ENCODE data around the gene RABEPK.
"Not testable (repeated sequence)": the region's sequence is repeated elsewhere in the genome, so short reads cannot be mapped to it uniquely, and the experiment has no call there.

The RABEPK gene

DNA sequence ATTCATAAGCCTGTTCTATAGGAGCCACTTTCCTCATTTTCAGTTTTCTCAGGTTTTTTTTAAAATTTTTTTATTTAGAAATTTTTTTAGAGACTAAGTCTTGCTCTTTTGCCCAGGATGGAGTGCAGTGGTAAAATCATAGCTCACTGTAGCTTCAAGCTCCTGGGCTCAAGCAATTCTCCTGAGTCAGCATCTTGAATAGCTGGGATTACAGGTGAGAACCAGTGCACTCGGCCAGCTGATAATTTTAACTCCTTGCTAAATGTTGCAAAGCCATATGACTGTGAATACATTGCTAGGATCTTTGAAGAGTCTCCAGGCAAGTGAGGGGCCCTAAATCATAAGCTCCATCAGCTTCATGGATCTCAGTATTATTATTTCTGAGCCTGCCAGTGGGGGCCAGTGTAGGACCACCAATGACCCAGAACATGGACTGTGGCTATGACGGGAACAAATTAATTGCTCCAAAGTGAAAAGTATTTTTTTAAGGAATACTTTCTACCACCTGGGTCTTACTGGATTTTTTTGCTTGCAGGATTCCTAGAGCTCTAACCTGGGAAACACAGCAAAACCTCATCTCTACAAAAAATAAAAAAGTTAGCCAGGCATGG lies 55.5 kb downstream of the RABEPK start:
- Histone ChIP-seq H3K36me3 (ENCODE audit: control insufficient read depth, insufficient read depth, low read length) (no peaks in the 10 kb centered on the region), H3K27ac (ENCODE audit: low read depth, low read length) (no peak overlapping the region), H3K4me1 (ENCODE audit: control insufficient read depth, insufficient read depth, low read length) (no peaks in the 10 kb centered on the region), H3K9ac (ENCODE audit: low read length) (no peak overlapping the region), H3K27me3 (ENCODE audit: control insufficient read depth, insufficient read depth, low read length) (no peaks in the 10 kb centered on the region), H3K9me3 (ENCODE audit: control insufficient read depth, insufficient read depth, low read depth, low read length) (no peaks in the 10 kb centered on the region), H3K4me3 (ENCODE audit: low read depth, low read length) (no peak overlapping the region)

DNA sequence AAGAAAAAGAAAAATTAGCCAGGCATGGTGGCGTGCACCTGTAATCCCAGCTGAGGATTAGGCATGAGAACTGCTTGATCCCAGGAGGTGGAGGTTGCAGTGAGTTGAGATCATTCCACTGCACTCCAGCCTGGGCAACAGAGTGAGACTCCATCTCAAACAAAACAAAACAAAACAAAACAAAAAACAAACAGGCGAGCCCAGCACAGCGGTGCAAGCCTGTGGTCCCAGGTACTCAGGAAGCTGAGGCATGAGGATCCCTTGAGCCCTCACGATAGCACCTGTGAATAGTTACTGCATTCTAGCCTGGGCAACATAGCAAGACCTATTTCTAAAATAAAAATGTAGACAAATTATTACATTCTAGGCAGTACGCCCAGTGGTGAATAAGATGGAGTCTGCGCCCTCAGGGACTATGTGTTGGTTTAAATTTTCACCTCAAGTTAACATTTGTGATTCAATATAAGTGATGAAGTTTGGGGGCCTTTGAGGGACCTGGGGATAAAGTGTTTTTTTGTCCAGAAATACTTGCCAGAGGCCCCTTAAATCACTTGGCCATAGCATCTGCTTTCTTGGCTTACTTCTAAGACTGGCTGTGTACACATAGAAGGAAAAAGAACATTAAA lies 57.9 kb downstream of the RABEPK start:
- H3K27me3 ChIP-seq (ENCODE audit: control insufficient read depth, insufficient read depth, low read length) = no peaks in the 10 kb centered on the region
- H3K36me3 ChIP-seq (ENCODE audit: control insufficient read depth, insufficient read depth, low read length) = no peaks in the 10 kb centered on the region
- no peaks in the 10 kb centered on the region for H3K9me3 ChIP-seq (ENCODE audit: control insufficient read depth, insufficient read depth, low read depth, low read length)
- H3K9ac ChIP-seq (ENCODE audit: low read length) = no peak overlapping the region
- no peaks in the 10 kb centered on the region; the same call in 1 of the 2 replicates for H3K4me1 ChIP-seq (ENCODE audit: control insufficient read depth, insufficient read depth, low read length)
- H3K4me3 ChIP-seq (ENCODE audit: low read depth, low read length) = no peak overlapping the region
- H3K27ac ChIP-seq (ENCODE audit: low read depth, low read length) = no peak overlapping the region

DNA sequence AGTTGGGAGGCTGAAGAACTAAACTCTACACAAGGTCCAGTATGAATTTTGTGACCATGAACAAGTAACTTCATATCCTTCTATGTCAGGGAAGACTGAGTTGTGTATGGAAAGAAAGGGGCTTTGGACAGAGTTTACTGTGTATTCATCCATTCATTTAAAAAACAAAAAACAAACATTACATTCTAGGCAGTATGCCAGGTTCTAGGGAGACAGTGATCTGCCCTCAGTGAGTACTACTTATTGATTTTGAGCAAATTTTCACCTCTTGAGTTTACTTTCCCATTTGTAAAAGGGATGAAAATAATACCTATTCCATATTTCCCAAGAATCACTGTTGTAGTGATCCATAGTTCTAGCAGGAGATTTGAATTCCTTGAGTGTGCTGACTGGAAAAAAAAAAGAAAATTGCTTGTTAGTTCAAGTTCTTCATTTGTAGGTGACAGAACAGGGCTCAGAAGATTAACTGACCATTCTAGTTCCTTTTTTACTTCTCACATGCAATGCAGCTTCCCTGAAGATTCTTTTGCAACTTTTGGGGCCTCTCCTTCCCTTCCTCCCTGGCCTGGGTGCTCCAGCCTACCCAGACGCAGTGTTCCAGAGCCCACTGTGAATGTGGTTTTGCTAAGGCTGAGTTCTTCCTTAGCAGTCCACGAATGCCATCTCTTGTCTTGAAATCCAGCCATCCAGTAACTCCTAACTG lies 58.6 kb downstream of the RABEPK start:
- Histone ChIP-seq H3K9ac (ENCODE audit: low read length) (no peak overlapping the region), H3K4me1 (ENCODE audit: control insufficient read depth, insufficient read depth, low read length) (no peaks in the 10 kb centered on the region; the same call in 1 of the 2 replicates), H3K27ac (ENCODE audit: low read depth, low read length) (no peak overlapping the region), H3K27me3 (ENCODE audit: control insufficient read depth, insufficient read depth, low read length) (no peaks in the 10 kb centered on the region), H3K36me3 (ENCODE audit: control insufficient read depth, insufficient read depth, low read length) (peaks cover 4% of the 10 kb centered on the region; the same call in 1 of the 2 replicates), H3K9me3 (ENCODE audit: control insufficient read depth, insufficient read depth, low read depth, low read length) (no peaks in the 10 kb centered on the region), H3K4me3 (ENCODE audit: low read depth, low read length) (no peak overlapping the region)

DNA sequence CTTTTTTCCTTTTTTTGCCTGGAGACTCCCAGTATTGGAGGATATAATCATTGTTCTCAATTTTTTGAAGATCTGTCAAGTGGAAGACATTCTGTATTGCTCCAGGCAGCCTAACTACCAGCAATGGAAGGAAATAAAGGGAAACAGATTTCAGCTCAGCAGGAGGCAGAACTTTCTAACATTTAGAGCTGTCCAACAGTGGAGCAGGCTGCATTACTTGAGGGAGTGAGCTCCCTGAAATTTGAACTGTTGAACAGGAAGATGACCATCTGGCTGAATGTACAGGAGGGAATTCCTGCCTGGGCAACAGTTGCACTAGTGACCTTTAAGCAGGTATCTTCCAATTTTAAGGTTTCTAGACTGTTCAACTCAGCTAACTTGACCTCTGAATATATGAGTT lies 60.2 kb downstream of the RABEPK start:
- no peaks in the 10 kb centered on the region for H3K27me3 ChIP-seq (ENCODE audit: control insufficient read depth, insufficient read depth, low read length)
- H3K27ac ChIP-seq (ENCODE audit: low read depth, low read length) = no peak overlapping the region
- H3K9me3 ChIP-seq (ENCODE audit: control insufficient read depth, insufficient read depth, low read depth, low read length) = no peaks in the 10 kb centered on the region
- no peak overlapping the region for H3K9ac ChIP-seq (ENCODE audit: low read length)
- H3K4me3 ChIP-seq (ENCODE audit: low read depth, low read length) = no peak overlapping the region
- H3K36me3 ChIP-seq (ENCODE audit: control insufficient read depth, insufficient read depth, low read length) = peaks cover 4% of the 10 kb centered on the region; the same call in 1 of the 2 replicates
- H3K4me1 ChIP-seq (ENCODE audit: control insufficient read depth, insufficient read depth, low read length) = no peaks in the 10 kb centered on the region; the same call in 1 of the 2 replicates

DNA sequence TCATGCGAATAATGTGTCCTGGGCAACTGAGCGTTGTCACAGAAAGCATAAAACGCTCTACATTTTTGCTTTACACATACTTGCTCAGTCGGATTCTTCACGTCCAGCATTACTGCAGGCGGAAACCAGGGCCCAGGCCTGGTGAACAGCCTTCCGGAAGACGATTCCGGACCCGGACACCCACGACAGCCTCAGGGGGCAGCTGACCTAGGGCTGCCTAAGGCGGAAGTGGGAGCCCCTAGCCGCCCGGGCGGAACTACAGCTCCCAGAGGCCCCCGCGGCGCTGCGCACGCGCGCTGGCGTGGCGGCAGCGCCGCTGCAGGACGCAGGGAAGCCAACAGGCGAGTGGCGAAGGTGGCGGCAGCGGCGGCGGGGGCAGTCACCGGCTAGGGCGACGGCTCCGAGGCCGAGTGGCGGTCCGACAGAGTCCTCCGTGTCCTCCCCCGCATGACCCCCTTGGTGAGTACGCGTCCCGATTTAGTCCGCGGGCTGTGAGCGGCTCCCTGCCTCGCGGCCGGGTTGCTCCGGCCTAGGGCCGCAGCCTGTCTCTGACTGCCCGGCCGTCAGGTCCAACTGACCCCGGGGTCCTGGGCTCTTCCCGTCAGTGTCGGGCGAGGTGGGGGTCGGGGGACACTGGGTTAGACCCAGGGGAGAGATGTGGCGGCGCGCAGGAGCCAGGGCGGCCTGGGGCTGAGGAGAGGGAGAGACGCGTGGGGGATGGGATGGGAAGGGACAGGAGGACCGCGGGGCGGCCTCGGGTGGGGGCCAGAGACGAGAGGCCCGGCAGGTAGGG lies 61.4 kb downstream of the RABEPK start, which contains the start of gene GAPVD1:
GAPVD1 (plus strand) TSS at position 326 of the 793 bp plus-strand sequence. CDS start 37,096 bp downstream, outside the sequence.
- Histone ChIP-seq H3K9ac (ENCODE audit: low read length) (peak within 1 kb of the TSS; percentile 87), H3K27me3 (ENCODE audit: control insufficient read depth, insufficient read depth, low read length) (no peaks in the 10 kb centered on the region), H3K9me3 (ENCODE audit: control insufficient read depth, insufficient read depth, low read depth, low read length) (no peaks in the 10 kb centered on the region), H3K27ac (ENCODE audit: low read depth, low read length) (peak within 1 kb of the TSS; percentile 55; the same call in 1 of the 2 replicates), H3K4me3 (ENCODE audit: low read depth, low read length) (peak within 1 kb of the TSS; percentile 99), H3K4me1 (ENCODE audit: control insufficient read depth, insufficient read depth, low read length) (no peaks in the 10 kb centered on the region; the same call in 1 of the 2 replicates), H3K36me3 (ENCODE audit: control insufficient read depth, insufficient read depth, low read length) (peaks cover 4% of the 10 kb centered on the region; the same call in 1 of the 2 replicates)

DNA sequence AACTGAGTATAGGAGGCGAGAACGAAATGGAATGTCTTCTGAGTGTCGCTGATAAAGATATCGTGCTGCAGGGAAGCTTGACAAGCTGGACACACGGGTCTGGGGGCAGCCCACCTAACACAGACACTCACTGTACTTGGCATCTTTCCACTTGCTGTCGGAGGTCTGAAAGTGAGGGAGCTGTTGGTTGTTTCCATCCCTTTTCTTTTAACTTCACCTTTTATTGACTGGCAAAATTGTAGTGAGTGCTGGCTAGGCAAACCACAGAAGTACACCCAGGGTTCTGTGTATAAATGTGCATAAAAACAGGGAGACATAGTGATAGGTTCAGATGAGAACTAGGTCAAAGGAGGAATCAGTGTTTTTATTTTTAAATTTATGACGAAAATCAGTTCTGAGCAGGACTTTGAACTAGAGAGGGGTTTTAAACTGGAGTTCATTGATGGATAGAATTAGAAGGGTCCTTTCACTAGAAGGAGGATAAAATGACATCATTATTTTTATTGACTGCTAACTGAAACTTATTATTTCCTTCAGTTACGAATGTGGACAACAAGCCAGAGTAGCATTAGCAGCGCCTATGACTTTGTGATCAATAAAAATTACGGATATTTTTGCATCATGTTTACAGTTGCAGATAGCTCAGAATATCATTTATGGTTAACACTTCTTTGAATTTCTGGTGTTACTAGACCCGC lies 62.1 kb downstream of the RABEPK start:
- Histone ChIP-seq H3K4me1 (ENCODE audit: control insufficient read depth, insufficient read depth, low read length) (no peaks in the 10 kb centered on the region; the same call in 1 of the 2 replicates), H3K36me3 (ENCODE audit: control insufficient read depth, insufficient read depth, low read length) (peaks cover 4% of the 10 kb centered on the region; the same call in 1 of the 2 replicates), H3K27ac (ENCODE audit: low read depth, low read length) (peak overlapping the region; percentile 55; the same call in 1 of the 2 replicates), H3K27me3 (ENCODE audit: control insufficient read depth, insufficient read depth, low read length) (no peaks in the 10 kb centered on the region), H3K9me3 (ENCODE audit: control insufficient read depth, insufficient read depth, low read depth, low read length) (no peaks in the 10 kb centered on the region), H3K9ac (ENCODE audit: low read length) (peak overlapping the region; percentile 87), H3K4me3 (ENCODE audit: low read depth, low read length) (peak overlapping the region; percentile 99)

DNA sequence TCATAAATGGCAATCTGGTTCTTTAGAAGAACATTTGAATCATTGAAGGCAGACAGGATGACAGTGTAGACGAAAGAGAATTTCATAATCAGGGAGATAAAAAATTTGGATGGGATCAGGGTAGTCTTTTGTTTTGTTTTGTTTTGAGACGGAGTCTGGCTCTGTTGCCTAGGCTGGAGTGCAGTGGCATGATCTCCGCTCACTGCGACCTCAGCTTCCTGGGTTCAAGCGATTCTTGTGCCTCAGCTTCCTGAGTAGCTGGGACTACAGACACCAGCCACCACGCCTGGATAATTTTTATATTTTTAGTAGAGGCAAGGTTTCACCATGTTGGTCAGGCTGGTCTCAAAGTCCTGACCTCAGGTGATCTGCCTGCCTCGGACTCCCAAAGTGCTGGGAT lies 63.7 kb downstream of the RABEPK start:
- not testable (repeated sequence) for H3K27me3 ChIP-seq (ENCODE audit: control insufficient read depth, insufficient read depth, low read length); H3K4me3 ChIP-seq (ENCODE audit: low read depth, low read length); H3K36me3 ChIP-seq (ENCODE audit: control insufficient read depth, insufficient read depth, low read length); H3K9me3 ChIP-seq (ENCODE audit: control insufficient read depth, insufficient read depth, low read depth, low read length); H3K27ac ChIP-seq (ENCODE audit: low read depth, low read length); H3K9ac ChIP-seq (ENCODE audit: low read length); H3K4me1 ChIP-seq (ENCODE audit: control insufficient read depth, insufficient read depth, low read length)

DNA sequence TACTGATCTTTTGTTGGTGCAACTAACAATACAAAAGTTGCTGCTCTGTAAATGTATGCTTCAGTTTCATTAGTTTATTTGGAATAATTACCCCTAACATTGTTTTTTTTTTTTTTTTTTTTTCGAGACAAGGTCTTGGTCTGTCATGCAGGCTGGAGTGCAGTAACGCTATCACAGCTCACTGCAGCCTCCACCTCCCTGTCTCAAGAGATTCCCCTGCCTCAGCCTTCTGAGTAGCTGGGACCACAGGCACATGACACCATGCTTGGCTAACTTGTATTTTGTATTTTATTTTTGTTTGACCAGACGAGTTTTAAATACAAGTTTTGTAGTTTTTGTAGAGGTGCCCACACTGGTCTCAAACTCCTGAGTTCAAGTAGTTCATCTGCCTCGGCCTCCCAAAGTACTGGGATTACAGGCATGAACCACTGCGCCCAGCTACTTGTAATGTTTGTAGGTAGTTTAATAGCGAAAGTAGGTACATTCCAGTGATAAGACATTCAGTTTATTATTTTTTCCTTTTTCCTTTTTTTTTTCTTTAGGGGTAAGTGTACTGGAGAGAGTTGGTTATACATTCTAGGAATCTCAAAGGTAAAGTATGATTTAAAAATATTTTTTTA lies 68.2 kb downstream of the RABEPK start:
- Histone ChIP-seq H3K27me3 (ENCODE audit: control insufficient read depth, insufficient read depth, low read length) (no peaks in the 10 kb centered on the region), H3K36me3 (ENCODE audit: control insufficient read depth, insufficient read depth, low read length) (peaks cover 3% of the 10 kb centered on the region; the same call in 1 of the 2 replicates), H3K4me3 (ENCODE audit: low read depth, low read length) (no peak overlapping the region)

DNA sequence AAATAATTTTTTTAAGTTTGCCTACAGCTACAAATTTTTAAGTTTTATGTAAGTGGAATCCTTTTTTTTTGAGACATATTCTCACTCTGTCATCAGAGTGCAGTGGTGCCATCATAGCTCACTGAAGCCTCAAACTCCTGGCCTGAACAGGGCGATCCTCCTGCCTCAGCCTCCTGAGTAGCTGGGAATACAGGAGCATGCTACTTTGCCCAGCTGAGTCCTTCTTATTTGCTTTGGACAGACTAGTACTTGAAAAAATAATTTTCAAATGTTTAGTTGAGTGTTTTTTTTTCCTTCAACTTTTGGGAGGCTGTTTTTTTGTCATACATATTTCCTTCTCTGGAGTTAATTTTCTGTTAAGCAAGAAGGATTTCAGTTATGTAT lies 68.7 kb downstream of the RABEPK start:
- no peaks in the 10 kb centered on the region for H3K27me3 ChIP-seq (ENCODE audit: control insufficient read depth, insufficient read depth, low read length)
- H3K9me3 ChIP-seq (ENCODE audit: control insufficient read depth, insufficient read depth, low read depth, low read length) = no peaks in the 10 kb centered on the region
- H3K4me3 ChIP-seq (ENCODE audit: low read depth, low read length) = no peak overlapping the region
- no peaks in the 10 kb centered on the region for H3K36me3 ChIP-seq (ENCODE audit: control insufficient read depth, insufficient read depth, low read length)
- H3K4me1 ChIP-seq (ENCODE audit: control insufficient read depth, insufficient read depth, low read length) = peaks cover 4% of the 10 kb centered on the region; the same call in 1 of the 2 replicates
- no peak overlapping the region for H3K9ac ChIP-seq (ENCODE audit: low read length)
- no peak overlapping the region for H3K27ac ChIP-seq (ENCODE audit: low read depth, low read length)

More for the DNA sequence above, 68.2 kb downstream of the RABEPK start:
- H3K4me1 ChIP-seq (ENCODE audit: control insufficient read depth, insufficient read depth, low read length) = peaks cover 4% of the 10 kb centered on the region; the same call in 1 of the 2 replicates
- no peak overlapping the region for H3K9ac ChIP-seq (ENCODE audit: low read length)
- H3K27ac ChIP-seq (ENCODE audit: low read depth, low read length) = no peak overlapping the region
- no peaks in the 10 kb centered on the region for H3K9me3 ChIP-seq (ENCODE audit: control insufficient read depth, insufficient read depth, low read depth, low read length)

DNA sequence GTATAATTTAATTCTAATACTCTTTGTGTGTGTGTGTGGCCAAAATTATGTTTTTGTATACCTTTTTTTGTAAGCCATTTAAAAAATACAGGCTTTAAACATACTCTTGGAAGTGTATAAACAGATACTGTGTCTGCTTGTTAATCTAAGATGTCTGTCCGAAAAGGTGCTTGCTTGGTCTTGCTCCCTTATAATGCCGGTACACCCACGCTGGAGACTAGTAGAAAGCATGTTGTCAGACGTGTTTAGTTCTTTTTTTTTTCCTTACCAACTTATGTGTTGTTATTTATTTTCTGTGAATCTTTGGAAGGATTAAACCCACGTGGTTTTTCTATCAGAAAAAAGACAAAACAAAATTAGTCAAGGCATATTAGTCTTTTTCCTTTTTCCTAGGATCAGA lies 70.7 kb downstream of the RABEPK start:
- Histone ChIP-seq H3K27ac (ENCODE audit: low read depth, low read length) (no peak overlapping the region; the same call in 1 of the 2 replicates), H3K27me3 (ENCODE audit: control insufficient read depth, insufficient read depth, low read length) (no peaks in the 10 kb centered on the region), H3K4me1 (ENCODE audit: control insufficient read depth, insufficient read depth, low read length) (peaks cover 4% of the 10 kb centered on the region; the same call in 1 of the 2 replicates), H3K9ac (ENCODE audit: low read length) (no peak overlapping the region), H3K4me3 (ENCODE audit: low read depth, low read length) (no peak overlapping the region), H3K36me3 (ENCODE audit: control insufficient read depth, insufficient read depth, low read length) (no peaks in the 10 kb centered on the region), H3K9me3 (ENCODE audit: control insufficient read depth, insufficient read depth, low read depth, low read length) (no peaks in the 10 kb centered on the region)

All from HUES6 (cell line).